TTC549 (cell line): ENCODE data around the gene KLHDC3.
"Not testable (repeated sequence)": the region's sequence is repeated elsewhere in the genome, so short reads cannot be mapped to it uniquely, and the experiment has no call there.

Source experiments
- FAIRE-seq: peaks from 2 replicates; lab custom pipeline; 2012; peaks lifted over from hg19 to GRCh38; lab: Jason Lieb, UNC

The KLHDC3 gene

GRCh38 chr6:43032326-43032725, 18.3 kb downstream of the KLHDC3 start:
- FAIRE-seq, result no peak

- no peak for FAIRE-seq
These were observed 19.6 kb downstream of the KLHDC3 start for GRCh38 chr6:43033496-43034189.

- FAIRE-seq, result no peak
These were observed 20.1 kb downstream of the KLHDC3 start for GRCh38 chr6:43034190-43034525.

- no peak for FAIRE-seq
These were observed 21.6 kb downstream of the KLHDC3 start for GRCh38 chr6:43035495-43036194.

GRCh38 chr6:43036712-43037111, 22.7 kb downstream of the KLHDC3 start:
- no peak for FAIRE-seq

GRCh38 chr6:43037197-43037596, 23.1 kb downstream of the KLHDC3 start:
- no peak for FAIRE-seq

GRCh38 chr6:43037706-43038105, 23.7 kb downstream of the KLHDC3 start:
- no peak for FAIRE-seq

GRCh38 chr6:43038727-43039126, 24.7 kb downstream of the KLHDC3 start:
- no peak for FAIRE-seq

- FAIRE-seq, result no peak
These were observed 26.7 kb downstream of the KLHDC3 start for GRCh38 chr6:43040542-43041257.

- FAIRE-seq, result not testable (repeated sequence)
These were observed 27.4 kb downstream of the KLHDC3 start for GRCh38 chr6:43041475-43041874.

GRCh38 chr6:43043310-43043709, 29.3 kb downstream of the KLHDC3 start:
- FAIRE-seq, result no peak

- no peak for FAIRE-seq
These were observed 31.4 kb downstream of the KLHDC3 start for GRCh38 chr6:43045371-43045930.

- no peak for FAIRE-seq
These were observed 33.9 kb downstream of the KLHDC3 start for GRCh38 chr6:43047998-43048397.

GRCh38 chr6:43050981-43051380, 36.9 kb downstream of the KLHDC3 start:
- no peak for FAIRE-seq

- no peak for FAIRE-seq
These were observed 38.3 kb downstream of the KLHDC3 start for GRCh38 chr6:43052225-43052841.

GRCh38 chr6:43052842-43053544, 38.9 kb downstream of the KLHDC3 start:
- FAIRE-seq, result no peak

- peak; percentile 67 for FAIRE-seq
These were observed 39.6 kb downstream of the KLHDC3 start, which contains the start of gene CUL7 for GRCh38 chr6:43053545-43054205. Gene CUL7 (minus strand): TSS chr6:43053851. CDS start chr6:43052788, 1,063 bp downstream.

GRCh38 chr6:43054206-43054943, 40.3 kb downstream of the KLHDC3 start:
- FAIRE-seq, result no peak

- FAIRE-seq, result no peak
These were observed 41.9 kb downstream of the KLHDC3 start for GRCh38 chr6:43055966-43056365.

- FAIRE-seq, result no peak
These were observed 44.5 kb downstream of the KLHDC3 start for GRCh38 chr6:43058531-43058930.
